H9 (cell line): ENCODE results near the gene UNC5A. TPM values are rescaled to one million over a fixed set of nuclear protein-coding genes. Genes with fewer than 3 reads are reported as not detected.

Experiments
- DNase-seq: peaks from one replicate; pipeline ENCODE4 v3.0.0-alpha.2; 2017
- H2AFZ ChIP-seq: one replicate; pipeline ENCODE4 v1.6.1; 2013; ENCODE audit warnings: mild to moderate bottlenecking, low read length, control low read depth, moderate library complexity
- H2AK5ac ChIP-seq: 2 replicates; pipeline ENCODE4 v1.6.1; 2013; ENCODE audit warnings: low read length, control low read depth, mixed read lengths; ENCODE audit not compliant: insufficient read length
- H2BK120ac ChIP-seq: one replicate; pipeline ENCODE4 v1.6.1; 2013; ENCODE audit warnings: low read depth, mild to moderate bottlenecking, low read length, control low read depth, inconsistent platforms; ENCODE audit not compliant: poor library complexity, severe bottlenecking
- H2BK12ac ChIP-seq: 2 replicates; pipeline ENCODE4 v1.6.1; 2013; ENCODE audit warnings: low read length, control low read depth, mixed read lengths, low read depth; ENCODE audit not compliant: insufficient read length
- H2BK15ac ChIP-seq: 2 replicates; pipeline ENCODE4 v1.6.1; 2013; ENCODE audit warnings: low read depth, low read length, control low read depth
- H2BK20ac ChIP-seq: one replicate; pipeline ENCODE4 v1.6.1; 2013; ENCODE audit warnings: low read depth, mild to moderate bottlenecking, low read length, control low read depth, inconsistent platforms; ENCODE audit not compliant: poor library complexity, severe bottlenecking
- H2BK5ac ChIP-seq: 2 replicates; pipeline ENCODE4 v1.6.1; 2013; ENCODE audit warnings: low read length, control low read depth, mixed read lengths; ENCODE audit not compliant: insufficient read length
- H3K14ac ChIP-seq: 2 replicates; pipeline ENCODE4 v1.6.1; 2013; ENCODE audit warnings: low read length, control low read depth; ENCODE audit not compliant: insufficient read depth
- H3K18ac ChIP-seq: 2 replicates; pipeline ENCODE4 v1.6.1; 2013; ENCODE audit warnings: low read depth, mild to moderate bottlenecking, mixed read lengths, low read length, control low read depth; ENCODE audit not compliant: insufficient read length
- H3K23ac ChIP-seq: 2 replicates; pipeline ENCODE4 v1.6.1; 2013; ENCODE audit warnings: low read length, control low read depth, mixed read lengths, low read depth; ENCODE audit not compliant: insufficient read length
- H3K23me2 ChIP-seq: 2 replicates; pipeline ENCODE4 v1.6.1; 2013; ENCODE audit warnings: low read depth, mild to moderate bottlenecking, mixed read lengths, low read length, control low read depth; ENCODE audit not compliant: insufficient read length, poor library complexity, severe bottlenecking
- H3K27ac ChIP-seq: 2 replicates; pipeline ENCODE4 v1.5.1; 2013; ENCODE audit warnings: low read length, control low read depth, mixed read lengths, low read depth; ENCODE audit not compliant: insufficient read length
- H3K27me3 ChIP-seq: 2 replicates; pipeline ENCODE4 v1.6.1; 2013; ENCODE audit warnings: low read length, control low read depth, inconsistent platforms; ENCODE audit not compliant: insufficient read depth
- H3K4ac ChIP-seq: 2 replicates; pipeline ENCODE4 v1.6.1; 2013; ENCODE audit warnings: low read depth, mild to moderate bottlenecking, control low read depth, inconsistent platforms, low read length, moderate library complexity
- H3K4me1 ChIP-seq: 2 replicates; pipeline ENCODE4 v1.6.1; 2013; ENCODE audit warnings: low read length, control low read depth, inconsistent platforms; ENCODE audit not compliant: insufficient read depth
- H3K4me2 ChIP-seq: 2 replicates; pipeline ENCODE4 v1.6.1; 2013; ENCODE audit warnings: low read length, control low read depth, mixed read lengths; ENCODE audit not compliant: insufficient read length, insufficient read depth
- H3K56ac ChIP-seq: 2 replicates; pipeline ENCODE4 v1.6.1; 2013; ENCODE audit warnings: low read depth, mild to moderate bottlenecking, mixed read lengths, low read length, control low read depth; ENCODE audit not compliant: insufficient read length
- H3K79me1 ChIP-seq: 2 replicates; pipeline ENCODE4 v1.6.1; 2013; ENCODE audit warnings: low read depth, mild to moderate bottlenecking, moderate library complexity, low read length, control low read depth, inconsistent platforms; ENCODE audit not compliant: insufficient read depth, poor library complexity, severe bottlenecking
- H3K79me2 ChIP-seq: 2 replicates; pipeline ENCODE4 v1.6.1; 2013; ENCODE audit warnings: low read length, control low read depth, inconsistent platforms; ENCODE audit not compliant: insufficient read depth
- H3K9ac ChIP-seq: 2 replicates; pipeline ENCODE4 v1.6.1; 2013; ENCODE audit warnings: low read length, control low read depth, mixed read lengths; ENCODE audit not compliant: insufficient read length; ENCODE audit errors: extremely low read depth
- H3K9me3 ChIP-seq: one replicate; pipeline ENCODE4 v1.6.1; 2013; ENCODE audit warnings: low read depth, low read length, inconsistent platforms; ENCODE audit not compliant: control insufficient read depth
- H3T11ph ChIP-seq: one replicate; pipeline ENCODE4 v1.6.1; 2013; ENCODE audit warnings: mild to moderate bottlenecking, low read length, control low read depth, inconsistent platforms
- H4K20me1 ChIP-seq: one replicate; pipeline ENCODE4 v1.6.1; 2013; ENCODE audit not compliant: control insufficient read depth, insufficient read length, insufficient read depth
- H4K5ac ChIP-seq: 2 replicates; pipeline ENCODE4 v1.6.1; 2013; ENCODE audit warnings: low read depth, mild to moderate bottlenecking, mixed read lengths, low read length, control low read depth; ENCODE audit not compliant: insufficient read length
- H4K8ac ChIP-seq: replicated peaks from 2 replicates; pipeline ENCODE4 v1.6.1; 2013; ENCODE audit warnings: low read length, control low read depth, mixed read lengths, low read depth; ENCODE audit not compliant: insufficient read length
- H4K91ac ChIP-seq: 2 replicates; pipeline ENCODE4 v1.6.1; 2013; ENCODE audit warnings: low read depth, mild to moderate bottlenecking, moderate library complexity, mixed read lengths, low read length, control low read depth; ENCODE audit not compliant: insufficient read length
- H3K27ac Mint-ChIP-seq, 3 experiments: 2 replicates in 2 of 3; 3 replicates in 1 of 3; pipeline ENCODE4 v1.8.0; 2020 to 2021; ENCODE audit warnings: mixed read lengths in 3 of 3, mild to moderate bottlenecking in 1 of 3, moderate library complexity in 1 of 3
- H3K27me3 Mint-ChIP-seq: 2 replicates; pipeline ENCODE4 v1.8.0; 2021; ENCODE audit warnings: low read depth, mild to moderate bottlenecking, moderate library complexity, mixed read lengths
- H3K36me3 Mint-ChIP-seq, 3 experiments: 2 replicates in 2 of 3; 3 replicates in 1 of 3; pipeline ENCODE4 v1.8.0; 2020 to 2021; ENCODE audit warnings: low read depth in 3 of 3, mixed read lengths in 3 of 3; ENCODE audit not compliant: insufficient read depth in 1 of 3
- H3K4me1 Mint-ChIP-seq, 2 experiments: 2 replicates each; pipeline ENCODE4 v1.8.0; 2020; ENCODE audit warnings: mixed read lengths in 2 of 2
- H3K4me3 Mint-ChIP-seq, 2 experiments: 2 replicates in 1 of 2; 3 replicates in 1 of 2; pipeline ENCODE4 v1.8.0; 2020 to 2021; ENCODE audit warnings: mild to moderate bottlenecking in 2 of 2, mixed read lengths in 2 of 2, moderate library complexity in 1 of 2
- H3K9me3 Mint-ChIP-seq, 2 experiments: 2 replicates in 1 of 2; 3 replicates in 1 of 2; pipeline ENCODE4 v1.8.0; 2020; ENCODE audit warnings: mild to moderate bottlenecking in 2 of 2, mixed read lengths in 2 of 2, moderate library complexity in 1 of 2
- WGBS: extraction: QIAGEN DNeasy Blood & Tissue Kit; methylation state at CpG from one replicate; pipeline ENCODE4 v1.1.7; 2013; ENCODE audit warnings: missing lambda C conversion rate, low lambda C conversion rate, mixed read lengths; ENCODE audit not compliant: insufficient read length; ENCODE audit errors: extremely low coverage; 5-methylcytosine and 5-hydroxymethylcytosine counted together
- total RNA-seq: library from RNA; stranded (reverse); gene quantifications from 2 replicates; pipeline ENCODE4 v1.2.1, GENCODE V29; 2021
- TF ChIP-seq, protein P1 (sequence below): fragments of 200-600 bp; sonication (generic); conservative IDR thresholded peaks from 3 replicates; pipeline ENCODE4 v1.8.0; 2021; ENCODE audit warnings: antibody characterized with exemption, mild to moderate bottlenecking

Gene UNC5A
- total RNA-seq, 1 experiment from 2014 or later: 4.4 TPM

- no peak overlapping the region for H3K18ac ChIP-seq
- H3K79me2 ChIP-seq: no peaks in the 10 kb centered on the region
- no peak overlapping the region for H2BK12ac ChIP-seq
- H2AK5ac ChIP-seq: no peak overlapping the region
- Mint-ChIP-seq H3K9me3 (peaks cover 3 to 15% of the 10 kb centered on the region in 2 experiments; a peak in 3 of 5 replicates), H3K4me3 (no peak overlapping the region), H3K4me1 (peaks cover 10 to 15% of the 10 kb centered on the region in 2 experiments), H3K27ac (no peak overlapping the region), H3K36me3 (no peaks in the 10 kb centered on the region), H3K27me3 (peaks cover 8% of the 10 kb centered on the region)
- no peak overlapping the region for H3K4me2 ChIP-seq
- H2AFZ ChIP-seq: no peak overlapping the region
- H4K8ac ChIP-seq: no peak overlapping the region
- no peak overlapping the region for H2BK5ac ChIP-seq
- H3K9ac ChIP-seq: no peak overlapping the region
- H3T11ph ChIP-seq: no peak overlapping the region
- DNase-seq: no peak
- H3K23me2 ChIP-seq: no peaks in the 10 kb centered on the region
- H3K56ac ChIP-seq: no peak overlapping the region
- no peaks in the 10 kb centered on the region for H3K9me3 ChIP-seq
- H3K4ac ChIP-seq: no peak overlapping the region
- no peak overlapping the region for H2BK20ac ChIP-seq
- H4K20me1 ChIP-seq: no peaks in the 10 kb centered on the region
- H3K27ac ChIP-seq: no peak overlapping the region
- no peak overlapping the region for H3K14ac ChIP-seq
- H3K79me1 ChIP-seq: no peaks in the 10 kb centered on the region
- no peak overlapping the region for H2BK120ac ChIP-seq
- no peak overlapping the region for H4K91ac ChIP-seq
- no peak overlapping the region for H2BK15ac ChIP-seq
- TF ChIP-seq, protein P1, sequence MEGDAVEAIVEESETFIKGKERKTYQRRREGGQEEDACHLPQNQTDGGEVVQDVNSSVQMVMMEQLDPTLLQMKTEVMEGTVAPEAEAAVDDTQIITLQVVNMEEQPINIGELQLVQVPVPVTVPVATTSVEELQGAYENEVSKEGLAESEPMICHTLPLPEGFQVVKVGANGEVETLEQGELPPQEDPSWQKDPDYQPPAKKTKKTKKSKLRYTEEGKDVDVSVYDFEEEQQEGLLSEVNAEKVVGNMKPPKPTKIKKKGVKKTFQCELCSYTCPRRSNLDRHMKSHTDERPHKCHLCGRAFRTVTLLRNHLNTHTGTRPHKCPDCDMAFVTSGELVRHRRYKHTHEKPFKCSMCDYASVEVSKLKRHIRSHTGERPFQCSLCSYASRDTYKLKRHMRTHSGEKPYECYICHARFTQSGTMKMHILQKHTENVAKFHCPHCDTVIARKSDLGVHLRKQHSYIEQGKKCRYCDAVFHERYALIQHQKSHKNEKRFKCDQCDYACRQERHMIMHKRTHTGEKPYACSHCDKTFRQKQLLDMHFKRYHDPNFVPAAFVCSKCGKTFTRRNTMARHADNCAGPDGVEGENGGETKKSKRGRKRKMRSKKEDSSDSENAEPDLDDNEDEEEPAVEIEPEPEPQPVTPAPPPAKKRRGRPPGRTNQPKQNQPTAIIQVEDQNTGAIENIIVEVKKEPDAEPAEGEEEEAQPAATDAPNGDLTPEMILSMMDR: no peak
- H3K23ac ChIP-seq: no peak overlapping the region
- no CpG with 5 or more reads among the region's 2 CpGs for WGBS
- H3K4me1 ChIP-seq: no peaks in the 10 kb centered on the region; the same call in 1 of the 2 replicates
- no peak overlapping the region for H4K5ac ChIP-seq
- H3K27me3 ChIP-seq: no peaks in the 10 kb centered on the region; the same call in 1 of the 2 replicates
Measured at GRCh38 chr5:176761755-176762154, 48.6 kb upstream of the UNC5A start.
